WTC11 (cell line): ENCODE data around the gene RMI1. TPM values are rescaled to one million over a fixed set of nuclear protein-coding genes. Genes with fewer than 3 reads are reported as not detected.

Source experiments
- ATAC-seq: fragments of 200-7000 bp; cut with Tn5 transposase; 2 replicates; pipeline ENCODE4 v1.10.0; 2021; ENCODE audit warnings: mild to moderate bottlenecking, moderate library complexity
- CTCF ChIA-PET: fragments of 300-600 bp; sonication (Branson Sonifier 250); formaldehyde crosslinking; loops from one replicate; lab custom pipeline; 2021; ENCODE audit warnings: antibody characterized with exemption; lab: Charles Lee
- POLR2A ChIA-PET: fragments of 350-600 bp; sonication (Branson Sonifier 250); formaldehyde crosslinking; loops from one replicate; lab custom pipeline; 2021; ENCODE audit warnings: antibody characterized with exemption; lab: Charles Lee
- DNase-seq: peaks from one replicate; pipeline ENCODE4 v3.0.0; 2021; ENCODE audit warnings: low spot score
- H3K27ac Mint-ChIP-seq: 2 replicates; pipeline ENCODE4 v1.8.0; 2021; ENCODE audit warnings: mixed read lengths
- H3K27me3 Mint-ChIP-seq: 2 replicates; pipeline ENCODE4 v1.8.0; 2021; ENCODE audit warnings: low read depth, mild to moderate bottlenecking, moderate library complexity, mixed read lengths
- H3K36me3 Mint-ChIP-seq: 2 replicates; pipeline ENCODE4 v1.8.0; 2021; ENCODE audit warnings: mixed read lengths
- H3K4me1 Mint-ChIP-seq: 2 replicates; pipeline ENCODE4 v1.8.0; 2022; ENCODE audit warnings: mixed read lengths
- H3K4me3 Mint-ChIP-seq: 2 replicates; pipeline ENCODE4 v1.8.0; 2021; ENCODE audit warnings: mild to moderate bottlenecking, moderate library complexity, mixed read lengths
- H3K9me3 Mint-ChIP-seq: 2 replicates; pipeline ENCODE4 v1.8.0; 2021; ENCODE audit warnings: mixed read lengths
- CBFB ChIP-seq: sonication (generic); formaldehyde crosslinking; IDR thresholded peaks from 2 replicates; pipeline ENCODE4 v1.8.1; 2022; ENCODE audit warnings: mild to moderate bottlenecking, low read depth, missing genetic modification reagents
- EMX1 ChIP-seq: fragments of 250-450 bp; sonication (Bioruptor Pico); IDR thresholded peaks from 2 replicates; pipeline ENCODE4 v1.8.0; 2021; ENCODE audit warnings: mild to moderate bottlenecking
- FOXP1 ChIP-seq: sonication (generic); formaldehyde crosslinking; IDR thresholded peaks from 2 replicates; pipeline ENCODE4 v1.8.0; 2022; ENCODE audit warnings: missing genetic modification reagents, mild to moderate bottlenecking, moderate library complexity, borderline replicate concordance
- GABPB1 ChIP-seq: sonication (generic); formaldehyde crosslinking; IDR thresholded peaks from 2 replicates; pipeline ENCODE4 v1.8.1; 2023; ENCODE audit warnings: mild to moderate bottlenecking, missing genetic modification reagents
- GTF2I ChIP-seq: fragments of 250-450 bp; sonication (Bioruptor Pico); conservative IDR thresholded peaks from 2 replicates; pipeline ENCODE4 v1.4.0; 2021; ENCODE audit warnings: mild to moderate bottlenecking
- NR2C2 ChIP-seq: sonication (generic); formaldehyde crosslinking; IDR thresholded peaks from 2 replicates; pipeline ENCODE4 v1.8.0; 2022; ENCODE audit warnings: mild to moderate bottlenecking, missing genetic modification reagents
- SP1 ChIP-seq: sonication (generic); formaldehyde crosslinking; conservative IDR thresholded peaks from 2 replicates; pipeline ENCODE4 v1.8.1; 2022; ENCODE audit warnings: missing genetic modification reagents
- TEAD1 ChIP-seq: sonication (generic); formaldehyde crosslinking; IDR thresholded peaks from 2 replicates; pipeline ENCODE4 v1.8.0; 2022; ENCODE audit warnings: mild to moderate bottlenecking, missing genetic modification reagents
- ZBTB21 ChIP-seq: sonication (generic); formaldehyde crosslinking; IDR thresholded peaks from 2 replicates; pipeline ENCODE4 v1.8.1; 2023; ENCODE audit warnings: mild to moderate bottlenecking, missing genetic modification reagents, borderline replicate concordance
- ZNF317 ChIP-seq: sonication (generic); formaldehyde crosslinking; IDR thresholded peaks from 2 replicates; pipeline ENCODE4 v1.8.1; 2023; ENCODE audit warnings: low read depth, mild to moderate bottlenecking, moderate library complexity, missing genetic modification reagents, borderline replicate concordance
- total RNA-seq: library from RNA; stranded (reverse); gene quantifications from 3 replicates; pipeline ENCODE4 v1.2.3, GENCODE V29; 2021
- TF ChIP-seq, protein P1 (sequence below): sonication (generic); formaldehyde crosslinking; IDR thresholded peaks from 2 replicates; pipeline ENCODE4 v1.8.0; 2023; ENCODE audit warnings: missing genetic modification reagents
- TF ChIP-seq, protein P2 (sequence below): sonication (generic); formaldehyde crosslinking; IDR thresholded peaks from 2 replicates; pipeline ENCODE4 v1.8.0; 2023; ENCODE audit warnings: mild to moderate bottlenecking, missing genetic modification reagents
- TF ChIP-seq, protein P3 (sequence below): fragments of 250-450 bp; sonication (Bioruptor Pico); conservative IDR thresholded peaks from 2 replicates; pipeline ENCODE4 v1.9.0; 2021; ENCODE audit warnings: mild to moderate bottlenecking
- TF ChIP-seq, protein P4 (sequence below): fragments of 250-450 bp; sonication (Bioruptor Pico); IDR thresholded peaks from 2 replicates; pipeline ENCODE4 v1.9.0; 2021; ENCODE audit warnings: mild to moderate bottlenecking, borderline replicate concordance
- TF ChIP-seq, protein P5 (sequence below): sonication (generic); formaldehyde crosslinking; IDR thresholded peaks from 2 replicates; pipeline ENCODE4 v1.8.0; 2022; ENCODE audit warnings: mild to moderate bottlenecking, missing genetic modification reagents

RMI1 gene
- total RNA-seq, 1 experiment from 2014 or later = 25.8 TPM

DNA sequence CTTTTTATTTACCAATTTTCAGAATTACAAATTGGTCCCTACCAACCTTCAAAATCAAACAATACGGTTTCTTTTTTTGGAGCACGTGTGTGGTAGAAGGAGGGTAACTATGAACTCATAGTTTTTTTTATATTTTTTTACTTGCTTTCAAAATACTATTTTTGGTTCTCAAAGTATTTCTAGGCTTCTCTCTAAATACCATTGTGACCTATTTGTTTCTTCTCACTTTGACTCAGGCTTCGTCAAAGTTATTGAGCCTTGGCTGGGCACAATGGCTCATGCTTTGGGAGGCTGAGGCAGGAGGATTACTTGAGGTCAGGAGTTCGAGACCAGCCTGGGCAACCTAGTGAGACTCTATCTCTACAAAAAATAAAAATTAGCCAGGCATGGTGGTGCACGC, 47.8 kb upstream of the RMI1 start (continued):
- TF ChIP-seq GTF2I (CRISPR knock-in tag) (no peak), EMX1 (CRISPR knock-in tag) (no peak), NR2C2 (CRISPR knock-in tag) (no peak), ZBTB21 (CRISPR knock-in tag) (no peak), SP1 (CRISPR knock-in tag) (no peak), CBFB (CRISPR knock-in tag) (no peak), ZNF317 (no peak), TEAD1 (CRISPR knock-in tag) (no peak)
- TF ChIP-seq, protein P1, sequence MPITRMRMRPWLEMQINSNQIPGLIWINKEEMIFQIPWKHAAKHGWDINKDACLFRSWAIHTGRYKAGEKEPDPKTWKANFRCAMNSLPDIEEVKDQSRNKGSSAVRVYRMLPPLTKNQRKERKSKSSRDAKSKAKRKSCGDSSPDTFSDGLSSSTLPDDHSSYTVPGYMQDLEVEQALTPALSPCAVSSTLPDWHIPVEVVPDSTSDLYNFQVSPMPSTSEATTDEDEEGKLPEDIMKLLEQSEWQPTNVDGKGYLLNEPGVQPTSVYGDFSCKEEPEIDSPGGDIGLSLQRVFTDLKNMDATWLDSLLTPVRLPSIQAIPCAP (CRISPR knock-in tag) = no peak
- TF ChIP-seq, protein P2, sequence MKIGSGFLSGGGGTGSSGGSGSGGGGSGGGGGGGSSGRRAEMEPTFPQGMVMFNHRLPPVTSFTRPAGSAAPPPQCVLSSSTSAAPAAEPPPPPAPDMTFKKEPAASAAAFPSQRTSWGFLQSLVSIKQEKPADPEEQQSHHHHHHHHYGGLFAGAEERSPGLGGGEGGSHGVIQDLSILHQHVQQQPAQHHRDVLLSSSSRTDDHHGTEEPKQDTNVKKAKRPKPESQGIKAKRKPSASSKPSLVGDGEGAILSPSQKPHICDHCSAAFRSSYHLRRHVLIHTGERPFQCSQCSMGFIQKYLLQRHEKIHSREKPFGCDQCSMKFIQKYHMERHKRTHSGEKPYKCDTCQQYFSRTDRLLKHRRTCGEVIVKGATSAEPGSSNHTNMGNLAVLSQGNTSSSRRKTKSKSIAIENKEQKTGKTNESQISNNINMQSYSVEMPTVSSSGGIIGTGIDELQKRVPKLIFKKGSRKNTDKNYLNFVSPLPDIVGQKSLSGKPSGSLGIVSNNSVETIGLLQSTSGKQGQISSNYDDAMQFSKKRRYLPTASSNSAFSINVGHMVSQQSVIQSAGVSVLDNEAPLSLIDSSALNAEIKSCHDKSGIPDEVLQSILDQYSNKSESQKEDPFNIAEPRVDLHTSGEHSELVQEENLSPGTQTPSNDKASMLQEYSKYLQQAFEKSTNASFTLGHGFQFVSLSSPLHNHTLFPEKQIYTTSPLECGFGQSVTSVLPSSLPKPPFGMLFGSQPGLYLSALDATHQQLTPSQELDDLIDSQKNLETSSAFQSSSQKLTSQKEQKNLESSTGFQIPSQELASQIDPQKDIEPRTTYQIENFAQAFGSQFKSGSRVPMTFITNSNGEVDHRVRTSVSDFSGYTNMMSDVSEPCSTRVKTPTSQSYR (CRISPR knock-in tag) = no peak
- TF ChIP-seq, protein P3, sequence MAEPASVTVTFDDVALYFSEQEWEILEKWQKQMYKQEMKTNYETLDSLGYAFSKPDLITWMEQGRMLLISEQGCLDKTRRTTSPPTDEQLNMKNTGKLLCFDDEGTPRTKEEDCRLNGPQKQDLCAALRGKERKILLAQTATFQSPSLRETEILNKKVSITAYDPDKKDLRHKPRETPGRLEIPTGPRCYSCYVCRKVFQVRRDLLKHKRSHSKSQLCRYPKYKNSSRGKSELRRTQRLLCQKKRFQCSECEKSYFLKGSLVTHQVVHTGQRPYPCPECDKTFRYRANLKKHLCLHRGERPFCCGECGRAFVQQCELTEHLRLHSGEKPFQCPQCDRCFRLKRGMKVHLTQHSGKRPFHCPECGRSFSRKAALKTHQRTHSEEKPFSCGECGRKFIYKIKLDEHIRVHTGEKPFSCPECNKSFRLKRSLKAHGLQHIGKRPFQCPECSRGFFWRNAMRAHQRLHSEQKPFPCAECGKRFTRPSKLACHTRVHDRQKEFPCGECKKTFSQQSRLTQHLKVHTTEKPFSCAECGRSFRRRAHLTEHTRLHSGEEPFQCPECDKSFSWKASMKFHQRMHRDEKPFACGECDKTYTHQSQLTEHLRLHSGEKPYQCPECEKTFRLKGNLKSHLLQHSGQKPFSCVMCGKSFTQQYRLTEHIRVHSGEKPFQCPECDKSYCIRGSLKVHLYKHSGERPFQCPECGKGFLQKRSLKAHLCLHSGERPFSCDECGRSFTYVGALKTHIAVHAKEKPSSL = no peak
- TF ChIP-seq, protein P4, sequence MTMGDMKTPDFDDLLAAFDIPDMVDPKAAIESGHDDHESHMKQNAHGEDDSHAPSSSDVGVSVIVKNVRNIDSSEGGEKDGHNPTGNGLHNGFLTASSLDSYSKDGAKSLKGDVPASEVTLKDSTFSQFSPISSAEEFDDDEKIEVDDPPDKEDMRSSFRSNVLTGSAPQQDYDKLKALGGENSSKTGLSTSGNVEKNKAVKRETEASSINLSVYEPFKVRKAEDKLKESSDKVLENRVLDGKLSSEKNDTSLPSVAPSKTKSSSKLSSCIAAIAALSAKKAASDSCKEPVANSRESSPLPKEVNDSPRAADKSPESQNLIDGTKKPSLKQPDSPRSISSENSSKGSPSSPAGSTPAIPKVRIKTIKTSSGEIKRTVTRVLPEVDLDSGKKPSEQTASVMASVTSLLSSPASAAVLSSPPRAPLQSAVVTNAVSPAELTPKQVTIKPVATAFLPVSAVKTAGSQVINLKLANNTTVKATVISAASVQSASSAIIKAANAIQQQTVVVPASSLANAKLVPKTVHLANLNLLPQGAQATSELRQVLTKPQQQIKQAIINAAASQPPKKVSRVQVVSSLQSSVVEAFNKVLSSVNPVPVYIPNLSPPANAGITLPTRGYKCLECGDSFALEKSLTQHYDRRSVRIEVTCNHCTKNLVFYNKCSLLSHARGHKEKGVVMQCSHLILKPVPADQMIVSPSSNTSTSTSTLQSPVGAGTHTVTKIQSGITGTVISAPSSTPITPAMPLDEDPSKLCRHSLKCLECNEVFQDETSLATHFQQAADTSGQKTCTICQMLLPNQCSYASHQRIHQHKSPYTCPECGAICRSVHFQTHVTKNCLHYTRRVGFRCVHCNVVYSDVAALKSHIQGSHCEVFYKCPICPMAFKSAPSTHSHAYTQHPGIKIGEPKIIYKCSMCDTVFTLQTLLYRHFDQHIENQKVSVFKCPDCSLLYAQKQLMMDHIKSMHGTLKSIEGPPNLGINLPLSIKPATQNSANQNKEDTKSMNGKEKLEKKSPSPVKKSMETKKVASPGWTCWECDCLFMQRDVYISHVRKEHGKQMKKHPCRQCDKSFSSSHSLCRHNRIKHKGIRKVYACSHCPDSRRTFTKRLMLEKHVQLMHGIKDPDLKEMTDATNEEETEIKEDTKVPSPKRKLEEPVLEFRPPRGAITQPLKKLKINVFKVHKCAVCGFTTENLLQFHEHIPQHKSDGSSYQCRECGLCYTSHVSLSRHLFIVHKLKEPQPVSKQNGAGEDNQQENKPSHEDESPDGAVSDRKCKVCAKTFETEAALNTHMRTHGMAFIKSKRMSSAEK = no peak
- TF ChIP-seq, protein P5, sequence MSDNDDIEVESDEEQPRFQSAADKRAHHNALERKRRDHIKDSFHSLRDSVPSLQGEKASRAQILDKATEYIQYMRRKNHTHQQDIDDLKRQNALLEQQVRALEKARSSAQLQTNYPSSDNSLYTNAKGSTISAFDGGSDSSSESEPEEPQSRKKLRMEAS (CRISPR knock-in tag) = no peak
- TF ChIP-seq, all 79 proteins: peak for 0

DNA sequence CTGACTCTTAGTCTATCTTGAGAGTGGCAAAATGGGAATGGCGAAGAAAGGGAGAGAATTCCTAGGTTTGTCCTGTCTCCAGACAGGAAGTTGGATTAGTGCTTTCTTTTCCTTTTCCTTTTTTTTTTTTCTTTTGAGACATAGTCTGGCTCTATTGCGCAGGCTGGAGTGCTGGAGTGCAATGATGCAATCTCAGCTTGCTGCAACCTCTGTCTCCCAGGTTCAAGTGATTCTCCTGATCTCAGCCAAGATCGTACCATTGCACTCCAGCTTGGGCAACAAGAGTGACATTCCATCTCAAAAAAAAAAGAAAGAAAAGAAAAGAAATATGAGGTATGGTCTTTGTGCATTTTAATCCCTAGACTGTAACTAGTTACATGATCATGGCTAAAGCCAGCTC, 46.8 kb upstream of the RMI1 start:
- ChIA-PET CTCF (no interaction called here), POLR2A (no interaction called here)
- no peaks in the 10 kb centered on the region for H3K9me3 Mint-ChIP-seq
- H3K27ac Mint-ChIP-seq = no peak overlapping the region
- no peaks in the 10 kb centered on the region for H3K27me3 Mint-ChIP-seq
- no peak for DNase-seq
- H3K4me3 Mint-ChIP-seq = no peak overlapping the region
- H3K4me1 Mint-ChIP-seq = peaks cover 19% of the 10 kb centered on the region
- TF ChIP-seq GABPB1 (CRISPR knock-in tag) (peak; percentile 74; the same call in 1 of the 2 replicates), FOXP1 (CRISPR knock-in tag) (no peak)
- TF ChIP-seq, all 79 proteins: peak for 1
- no peaks in the 10 kb centered on the region for H3K36me3 Mint-ChIP-seq
- no peak for ATAC-seq
